ENCODE measurements around the gene WDR3.

DNA sequence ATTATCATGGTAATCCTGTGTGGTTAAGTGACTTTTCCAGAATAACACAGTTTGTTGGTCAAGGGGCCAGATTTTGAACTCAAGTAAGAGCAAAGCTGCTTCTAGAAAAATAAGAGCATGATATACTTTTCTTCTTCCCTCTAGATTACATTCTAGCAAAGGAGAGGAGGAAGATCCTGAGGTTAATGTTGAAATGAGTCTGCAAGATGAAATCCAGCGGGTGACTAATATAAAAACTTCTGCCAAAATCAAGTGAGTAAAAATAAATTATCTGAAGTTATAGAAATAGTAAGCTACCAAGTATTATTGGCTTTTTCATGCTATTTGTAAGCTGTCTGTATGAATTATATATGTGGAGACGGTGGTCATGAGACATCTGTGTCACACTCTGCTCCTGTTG, 12.8 kb downstream of the WDR3 start:
- TF ChIP-seq SMAD1 (IDR thresholded peaks at IDR 0.05; ENCODE audit: low read depth, partially characterized antibody), result no peak
- no peak for TF ChIP-seq ZNF24 (IDR thresholded peaks at IDR 0.05)
- no peak for TF ChIP-seq CREB1 (IDR thresholded peaks at IDR 0.05; ENCODE audit: low read depth)
- TF ChIP-seq, protein P1, sequence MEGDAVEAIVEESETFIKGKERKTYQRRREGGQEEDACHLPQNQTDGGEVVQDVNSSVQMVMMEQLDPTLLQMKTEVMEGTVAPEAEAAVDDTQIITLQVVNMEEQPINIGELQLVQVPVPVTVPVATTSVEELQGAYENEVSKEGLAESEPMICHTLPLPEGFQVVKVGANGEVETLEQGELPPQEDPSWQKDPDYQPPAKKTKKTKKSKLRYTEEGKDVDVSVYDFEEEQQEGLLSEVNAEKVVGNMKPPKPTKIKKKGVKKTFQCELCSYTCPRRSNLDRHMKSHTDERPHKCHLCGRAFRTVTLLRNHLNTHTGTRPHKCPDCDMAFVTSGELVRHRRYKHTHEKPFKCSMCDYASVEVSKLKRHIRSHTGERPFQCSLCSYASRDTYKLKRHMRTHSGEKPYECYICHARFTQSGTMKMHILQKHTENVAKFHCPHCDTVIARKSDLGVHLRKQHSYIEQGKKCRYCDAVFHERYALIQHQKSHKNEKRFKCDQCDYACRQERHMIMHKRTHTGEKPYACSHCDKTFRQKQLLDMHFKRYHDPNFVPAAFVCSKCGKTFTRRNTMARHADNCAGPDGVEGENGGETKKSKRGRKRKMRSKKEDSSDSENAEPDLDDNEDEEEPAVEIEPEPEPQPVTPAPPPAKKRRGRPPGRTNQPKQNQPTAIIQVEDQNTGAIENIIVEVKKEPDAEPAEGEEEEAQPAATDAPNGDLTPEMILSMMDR (IDR thresholded peaks at IDR 0.05 in 2 of 3, conservative IDR thresholded peaks at IDR 0.05 in 1 of 3; ENCODE audit: control insufficient read depth in 2 of 3, extremely low read depth in 1 of 3, insufficient read depth in 1 of 3, low read depth in 3 of 3, low read length in 3 of 3), result no peak
- no peak for TF ChIP-seq SMC3 (IDR thresholded peaks at IDR 0.05; ENCODE audit: borderline replicate concordance, low read length)
- no peak for TF ChIP-seq POLR2A (IDR thresholded peaks at IDR 0.05; ENCODE audit: low read depth, low read length)
- TF ChIP-seq CEBPB (IDR thresholded peaks at IDR 0.05; ENCODE audit: borderline replicate concordance in 1 of 2, low read depth in 2 of 2, low read length in 2 of 2), result no peak
- TF ChIP-seq RFX5 (IDR thresholded peaks at IDR 0.05; ENCODE audit: low read depth, low read length), result no peak
- no peak for TF ChIP-seq ZZZ3 (IDR thresholded peaks at IDR 0.05; ENCODE audit: control insufficient read depth, insufficient read length, low read depth)
- TF ChIP-seq EZH2 (IDR thresholded peaks at IDR 0.05; ENCODE audit: borderline replicate concordance, control insufficient read depth, low read depth, low read length), result no peak
- TF ChIP-seq NFXL1 (IDR thresholded peaks at IDR 0.05; ENCODE audit: borderline replicate concordance), result no peak
- TF ChIP-seq FOS (IDR thresholded peaks at IDR 0.05; ENCODE audit: borderline replicate concordance, extremely low read depth, insufficient read length), result no peak
